Omental fat pad (tissue), 4 donors: ENCODE data around the gene GPR162. TPM values are rescaled to one million over a fixed set of nuclear protein-coding genes. Genes with fewer than 3 reads are reported as not detected.

Source experiments
- ATAC-seq: fragments of 150-250 bp; one replicate; pipeline ENCODE4 v1.9.1; 2016; ENCODE audit warnings: mild to moderate bottlenecking, moderate library complexity; ENCODE audit not compliant: low FRiP score
- DNase-seq: peaks from one replicate; pipeline ENCODE4 v3.0.0-alpha.2; 2019; ENCODE audit warnings: low spot score
- CTCF ChIP-seq, 3 donors: fragments of 450-650 bp; IDR thresholded peaks; one replicate each; pipeline ENCODE4 v1.5.1; 2016 to 2017; ENCODE audit warnings: antibody characterized with exemption in 3 of 3, mild to moderate bottlenecking in 3 of 3, moderate library complexity in 2 of 3
- total RNA-seq, 4 donors: library from RNA; depleted of rRNA; stranded (reverse); fragments of >200 nt; gene quantifications; one replicate each; pipeline ENCODE4 v1.1.0, GENCODE V29; 2016

GPR162 gene
- total RNA-seq, 4 donors from 2014 or later: 2.8 to 6.7 (median 2.9) TPM

- ATAC-seq (no peak), DNase-seq (no peak)
- no peak for TF ChIP-seq CTCF (IDR thresholded peaks at IDR 0.05)
Observed at GRCh38 chr12:6843118-6843902, 21.7 kb downstream of the GPR162 start.

- ATAC-seq (no peak), DNase-seq (no peak)
- no peak for TF ChIP-seq CTCF (IDR thresholded peaks at IDR 0.05)
Observed at GRCh38 chr12:6845395-6845794, 23.8 kb downstream of the GPR162 start.

GRCh38 chr12:6846316-6846869, 24.8 kb downstream of the GPR162 start:
- TF ChIP-seq CTCF (IDR thresholded peaks at IDR 0.05): no peak
- ATAC-seq (no peak), DNase-seq (no peak)

GRCh38 chr12:6847676-6848075, 26.1 kb downstream of the GPR162 start:
- ATAC-seq: no peak
- no peak for TF ChIP-seq CTCF (IDR thresholded peaks at IDR 0.05)
- no peak for DNase-seq

- ATAC-seq (no peak), DNase-seq (no peak)
- no peak for TF ChIP-seq CTCF (IDR thresholded peaks at IDR 0.05)
Observed at GRCh38 chr12:6849427-6849826, 27.8 kb downstream of the GPR162 start.

GRCh38 chr12:6849976-6850560, 28.4 kb downstream of the GPR162 start:
- DNase-seq (no peak), ATAC-seq (no peak)
- no peak for TF ChIP-seq CTCF (IDR thresholded peaks at IDR 0.05)

GRCh38 chr12:6850796-6851152, 29.2 kb downstream of the GPR162 start:
- no peak for ATAC-seq
- no peak for TF ChIP-seq CTCF (IDR thresholded peaks at IDR 0.05)
- DNase-seq: no peak
